HEK293T (cell line): Measurements from ENCODE around the gene MOCOS.

Experiments used
- CTCF ChIA-PET: fragments of 350-600 bp; formaldehyde crosslinking; extraction: SDS; loops from one replicate; lab custom pipeline; 2021; ENCODE audit warnings: antibody characterized with exemption, inconsistent platforms; lab: Yijun Ruan, JAX
- POLR2A ChIA-PET: fragments of 350-600 bp; formaldehyde crosslinking; extraction: SDS; loops from one replicate; lab custom pipeline; 2020; ENCODE audit warnings: antibody characterized with exemption, inconsistent platforms; lab: Yijun Ruan, JAX
- DNase-seq: peaks from one replicate; pipeline ENCODE4 v3.0.0; 2012; ENCODE audit warnings: mixed read lengths; ENCODE audit errors: extremely low spot score
- ARNT ChIP-seq: fragments of 450-650 bp; IDR thresholded peaks from 2 replicates; pipeline ENCODE4 v1.6.1; 2017; ENCODE audit warnings: mild to moderate bottlenecking
- BHLHE40 ChIP-seq: fragments of 450-650 bp; IDR thresholded peaks from 2 replicates; pipeline ENCODE4 v1.6.1; 2016; ENCODE audit warnings: mild to moderate bottlenecking, moderate library complexity, borderline replicate concordance
- CTBP1 ChIP-seq: fragments of 450-650 bp; IDR thresholded peaks from 2 replicates; pipeline ENCODE4 v1.6.1; 2016; ENCODE audit warnings: borderline replicate concordance
- ELF4 ChIP-seq: fragments of 450-650 bp; IDR thresholded peaks from 2 replicates; pipeline ENCODE4 v1.6.1; 2017; ENCODE audit warnings: antibody characterized with exemption
- FOXA1 ChIP-seq: fragments of 450-650 bp; IDR thresholded peaks from 2 replicates; pipeline ENCODE4 v1.6.1; 2016; ENCODE audit warnings: mild to moderate bottlenecking
- FOXK2 ChIP-seq: fragments of 450-650 bp; IDR thresholded peaks from 2 replicates; pipeline ENCODE4 v1.6.1; 2016; ENCODE audit warnings: mild to moderate bottlenecking
- FOXM1 ChIP-seq: fragments of 450-650 bp; IDR thresholded peaks from 2 replicates; pipeline ENCODE4 v1.6.1; 2017; ENCODE audit warnings: mild to moderate bottlenecking, borderline replicate concordance
- HDGF ChIP-seq: fragments of 450-650 bp; IDR thresholded peaks from 2 replicates; pipeline ENCODE4 v1.6.1; 2017; ENCODE audit warnings: antibody characterized with exemption, borderline replicate concordance
- L3MBTL2 ChIP-seq: fragments of 450-650 bp; conservative IDR thresholded peaks from 2 replicates; pipeline ENCODE4 v1.6.1; 2016; ENCODE audit warnings: mild to moderate bottlenecking
- LEF1 ChIP-seq: fragments of 450-650 bp; IDR thresholded peaks from 2 replicates; pipeline ENCODE4 v1.6.1; 2017; ENCODE audit warnings: mild to moderate bottlenecking, borderline replicate concordance
- NFRKB ChIP-seq: fragments of 450-650 bp; IDR thresholded peaks from 2 replicates; pipeline ENCODE4 v1.6.1; 2016; ENCODE audit warnings: mild to moderate bottlenecking, moderate library complexity
- PKNOX1 ChIP-seq: fragments of 450-650 bp; IDR thresholded peaks from 2 replicates; pipeline ENCODE4 v1.6.1; 2016
- SP1 ChIP-seq: fragments of 450-650 bp; IDR thresholded peaks from 2 replicates; pipeline ENCODE4 v1.6.1; 2017
- SUZ12 ChIP-seq: fragments of 450-650 bp; IDR thresholded peaks from 2 replicates; pipeline ENCODE4 v1.6.1; 2016; ENCODE audit warnings: mild to moderate bottlenecking
- TARDBP ChIP-seq: fragments of 450-650 bp; IDR thresholded peaks from 2 replicates; pipeline ENCODE4 v1.6.1; 2016
- ZNF384 ChIP-seq: fragments of 450-650 bp; IDR thresholded peaks from 2 replicates; pipeline ENCODE4 v1.6.1; 2016

Gene MOCOS

GRCh38 chr18:36312806-36313395 lies 125.6 kb downstream of the MOCOS start:
- DNase-seq, result no peak
- TF ChIP-seq FOXM1 (no peak), LEF1 (no peak), ZNF384 (no peak), ELF4 (no peak), SP1 (no peak), L3MBTL2 (no peak), PKNOX1 (no peak), FOXK2 (no peak), NFRKB (no peak), BHLHE40 (no peak), SUZ12 (no peak), HDGF (no peak), TARDBP (no peak), FOXA1 (no peak), CTBP1 (no peak), ARNT (no peak)
- ChIA-PET POLR2A (no interaction called here), CTCF (no interaction called here)

GRCh38 chr18:36314098-36314497 lies 126.8 kb downstream of the MOCOS start:
- ChIA-PET POLR2A (no interaction called here), CTCF (no interaction called here)
- DNase-seq, result no peak
- TF ChIP-seq FOXM1, result no peak
- no peak for TF ChIP-seq NFRKB
- TF ChIP-seq TARDBP, result no peak
- TF ChIP-seq L3MBTL2, result no peak
- TF ChIP-seq FOXK2, result no peak
- TF ChIP-seq BHLHE40, result no peak
- TF ChIP-seq ELF4, result no peak
- TF ChIP-seq PKNOX1, result no peak
- no peak for TF ChIP-seq SP1
- TF ChIP-seq CTBP1, result no peak
- no peak for TF ChIP-seq SUZ12
- no peak for TF ChIP-seq LEF1
- TF ChIP-seq ZNF384, result no peak

GRCh38 chr18:36314754-36315153 lies 127.5 kb downstream of the MOCOS start:
- POLR2A ChIA-PET, result no interaction called here
- TF ChIP-seq ZNF384 (no peak), CTBP1 (no peak), LEF1 (no peak), ARNT (no peak), ELF4 (no peak), HDGF (no peak), NFRKB (no peak), SP1 (no peak), FOXA1 (no peak), BHLHE40 (no peak), L3MBTL2 (no peak), FOXK2 (no peak), TARDBP (no peak), PKNOX1 (no peak), SUZ12 (no peak), FOXM1 (no peak)
- no peak for DNase-seq
- CTCF ChIA-PET, result no interaction called here

GRCh38 chr18:36315736-36316135 lies 128.4 kb downstream of the MOCOS start:
- ChIA-PET CTCF (interaction anchor here (0.6 to 1.2 kb wide), 2 partner anchors 23 to 1222 kb away, joined by 3 to 4 read pairs; no protein-coding TSS in a partner anchor), POLR2A (no interaction called here)
- no peak for TF ChIP-seq SUZ12
- no peak for TF ChIP-seq FOXM1
- TF ChIP-seq FOXA1, result no peak
- TF ChIP-seq ARNT, result no peak
- no peak for TF ChIP-seq PKNOX1
- no peak for TF ChIP-seq SP1
- no peak for TF ChIP-seq HDGF
- TF ChIP-seq L3MBTL2, result no peak
- no peak for TF ChIP-seq NFRKB
- no peak for TF ChIP-seq TARDBP
- TF ChIP-seq ZNF384, result no peak
- no peak for TF ChIP-seq CTBP1
- TF ChIP-seq ELF4, result no peak
- no peak for TF ChIP-seq BHLHE40
- no peak for TF ChIP-seq LEF1
- TF ChIP-seq FOXK2, result no peak
- no peak for DNase-seq

GRCh38 chr18:36316246-36316645 lies 128.9 kb downstream of the MOCOS start:
- TF ChIP-seq CTBP1, result no peak
- TF ChIP-seq FOXA1, result no peak
- no peak for TF ChIP-seq FOXK2
- no peak for TF ChIP-seq ELF4
- TF ChIP-seq ZNF384, result no peak
- TF ChIP-seq BHLHE40, result no peak
- TF ChIP-seq ARNT, result no peak
- no peak for TF ChIP-seq TARDBP
- no peak for TF ChIP-seq HDGF
- TF ChIP-seq SUZ12, result no peak
- TF ChIP-seq SP1, result no peak
- TF ChIP-seq LEF1, result no peak
- TF ChIP-seq NFRKB, result no peak
- no peak for TF ChIP-seq L3MBTL2
- no peak for TF ChIP-seq FOXM1
- TF ChIP-seq PKNOX1, result no peak

More at GRCh38 chr18:36316246-36316645, 128.9 kb downstream of the MOCOS start:
- ChIA-PET POLR2A (no interaction called here), CTCF (interaction anchor here (0.5 to 1.2 kb wide), 2 partner anchors 22 to 323 kb away, joined by 3 read pairs; no protein-coding TSS in a partner anchor)
- no peak for DNase-seq
